ENCODE data around the gene RBM15. TPM values are rescaled to one million over a fixed set of nuclear protein-coding genes. Genes with fewer than 3 reads are reported as not detected.

Gene RBM15
- total and polyA plus RNA-seq, 2 of the 13 experiments (the other 11 are each of a cell fraction or from before 2014, with no cell fraction given), result 13.5 to 36.4 TPM

- TF ChIP-seq, protein P1, sequence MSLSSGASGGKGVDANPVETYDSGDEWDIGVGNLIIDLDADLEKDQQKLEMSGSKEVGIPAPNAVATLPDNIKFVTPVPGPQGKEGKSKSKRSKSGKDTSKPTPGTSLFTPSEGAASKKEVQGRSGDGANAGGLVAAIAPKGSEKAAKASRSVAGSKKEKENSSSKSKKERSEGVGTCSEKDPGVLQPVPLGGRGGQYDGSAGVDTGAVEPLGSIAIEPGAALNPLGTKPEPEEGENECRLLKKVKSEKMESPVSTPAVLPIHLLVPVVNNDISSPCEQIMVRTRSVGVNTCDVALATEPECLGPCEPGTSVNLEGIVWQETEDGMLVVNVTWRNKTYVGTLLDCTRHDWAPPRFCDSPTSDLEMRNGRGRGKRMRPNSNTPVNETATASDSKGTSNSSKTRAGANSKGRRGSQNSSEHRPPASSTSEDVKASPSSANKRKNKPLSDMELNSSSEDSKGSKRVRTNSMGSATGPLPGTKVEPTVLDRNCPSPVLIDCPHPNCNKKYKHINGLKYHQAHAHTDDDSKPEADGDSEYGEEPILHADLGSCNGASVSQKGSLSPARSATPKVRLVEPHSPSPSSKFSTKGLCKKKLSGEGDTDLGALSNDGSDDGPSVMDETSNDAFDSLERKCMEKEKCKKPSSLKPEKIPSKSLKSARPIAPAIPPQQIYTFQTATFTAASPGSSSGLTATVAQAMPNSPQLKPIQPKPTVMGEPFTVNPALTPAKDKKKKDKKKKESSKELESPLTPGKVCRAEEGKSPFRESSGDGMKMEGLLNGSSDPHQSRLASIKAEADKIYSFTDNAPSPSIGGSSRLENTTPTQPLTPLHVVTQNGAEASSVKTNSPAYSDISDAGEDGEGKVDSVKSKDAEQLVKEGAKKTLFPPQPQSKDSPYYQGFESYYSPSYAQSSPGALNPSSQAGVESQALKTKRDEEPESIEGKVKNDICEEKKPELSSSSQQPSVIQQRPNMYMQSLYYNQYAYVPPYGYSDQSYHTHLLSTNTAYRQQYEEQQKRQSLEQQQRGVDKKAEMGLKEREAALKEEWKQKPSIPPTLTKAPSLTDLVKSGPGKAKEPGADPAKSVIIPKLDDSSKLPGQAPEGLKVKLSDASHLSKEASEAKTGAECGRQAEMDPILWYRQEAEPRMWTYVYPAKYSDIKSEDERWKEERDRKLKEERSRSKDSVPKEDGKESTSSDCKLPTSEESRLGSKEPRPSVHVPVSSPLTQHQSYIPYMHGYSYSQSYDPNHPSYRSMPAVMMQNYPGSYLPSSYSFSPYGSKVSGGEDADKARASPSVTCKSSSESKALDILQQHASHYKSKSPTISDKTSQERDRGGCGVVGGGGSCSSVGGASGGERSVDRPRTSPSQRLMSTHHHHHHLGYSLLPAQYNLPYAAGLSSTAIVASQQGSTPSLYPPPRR (CRISPR knock-in tag; IDR thresholded peaks at IDR 0.05; ENCODE audit: borderline replicate concordance), result peak; percentile 58
- no peak for TF ChIP-seq NFE2 (CRISPR knock-in tag; IDR thresholded peaks at IDR 0.05)
- TF ChIP-seq ZNF816 (CRISPR knock-in tag; IDR thresholded peaks at IDR 0.05; ENCODE audit: borderline replicate concordance), result 0 out of 2 replicates have a peak, but pooled peaks have one; percentile 17
- peak; percentile 80 for TF ChIP-seq GATAD1 (CRISPR knock-in tag; IDR thresholded peaks at IDR 0.05)
- peak; percentile 63 for TF ChIP-seq ZFX (CRISPR knock-in tag; IDR thresholded peaks at IDR 0.05; ENCODE audit: low read depth)
- TF ChIP-seq POLR2A (IDR thresholded peaks at IDR 0.05; ENCODE audit: insufficient read depth in 1 of 2, low read depth in 2 of 2, low read length in 2 of 2), result peak; percentile 71 to 77
- no peak; the same call in 1 of the 2 replicates for TF ChIP-seq TSC22D2 (CRISPR knock-in tag; IDR thresholded peaks at IDR 0.05; ENCODE audit: borderline replicate concordance)
- TF ChIP-seq ZMAT3 (CRISPR knock-in tag; conservative IDR thresholded peaks at IDR 0.05), result peak; percentile 94
- TF ChIP-seq ZNF121 (CRISPR knock-in tag; IDR thresholded peaks at IDR 0.05), result peak; percentile 50; the same call in 1 of the 2 replicates
- TF ChIP-seq, protein P2, sequence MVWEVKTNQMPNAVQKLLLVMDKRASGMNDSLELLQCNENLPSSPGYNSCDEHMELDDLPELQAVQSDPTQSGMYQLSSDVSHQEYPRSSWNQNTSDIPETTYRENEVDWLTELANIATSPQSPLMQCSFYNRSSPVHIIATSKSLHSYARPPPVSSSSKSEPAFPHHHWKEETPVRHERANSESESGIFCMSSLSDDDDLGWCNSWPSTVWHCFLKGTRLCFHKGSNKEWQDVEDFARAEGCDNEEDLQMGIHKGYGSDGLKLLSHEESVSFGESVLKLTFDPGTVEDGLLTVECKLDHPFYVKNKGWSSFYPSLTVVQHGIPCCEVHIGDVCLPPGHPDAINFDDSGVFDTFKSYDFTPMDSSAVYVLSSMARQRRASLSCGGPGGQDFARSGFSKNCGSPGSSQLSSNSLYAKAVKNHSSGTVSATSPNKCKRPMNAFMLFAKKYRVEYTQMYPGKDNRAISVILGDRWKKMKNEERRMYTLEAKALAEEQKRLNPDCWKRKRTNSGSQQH (CRISPR knock-in tag; IDR thresholded peaks at IDR 0.05; ENCODE audit: low read depth), result peak; percentile 37; the same call in 1 of the 2 replicates
- TF ChIP-seq ZSCAN25 (CRISPR knock-in tag; IDR thresholded peaks at IDR 0.05), result no peak; the same call in none of the 2 replicates
- 0 out of 2 replicates have a peak, but pooled peaks have one; percentile 89 for TF ChIP-seq FOXO4 (CRISPR knock-in tag; conservative IDR thresholded peaks at IDR 0.05)
- TF ChIP-seq ZBTB33 (CRISPR knock-in tag; IDR thresholded peaks at IDR 0.05), result peak; percentile 6; the same call in 1 of the 2 replicates
- TF ChIP-seq RARA (CRISPR knock-in tag; IDR thresholded peaks at IDR 0.05), result peak; percentile 82
- TF ChIP-seq ZFP37 (CRISPR knock-in tag; IDR thresholded peaks at IDR 0.05; ENCODE audit: borderline replicate concordance), result 0 out of 2 replicates have a peak, but pooled peaks have one; percentile 14
- no peak for TF ChIP-seq ARNT (IDR thresholded peaks at IDR 0.05)
- TF ChIP-seq MIER3 (CRISPR knock-in tag; IDR thresholded peaks at IDR 0.05; ENCODE audit: borderline replicate concordance), result peak; percentile 10; the same call in 1 of the 2 replicates
- TF ChIP-seq, protein P3, sequence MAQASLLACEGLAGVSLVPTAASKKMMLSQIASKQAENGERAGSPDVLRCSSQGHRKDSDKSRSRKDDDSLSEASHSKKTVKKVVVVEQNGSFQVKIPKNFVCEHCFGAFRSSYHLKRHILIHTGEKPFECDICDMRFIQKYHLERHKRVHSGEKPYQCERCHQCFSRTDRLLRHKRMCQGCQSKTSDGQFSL (CRISPR knock-in tag; IDR thresholded peaks at IDR 0.05), result no peak; the same call in 1 of the 2 replicates
- TF ChIP-seq XBP1 (CRISPR knock-in tag; IDR thresholded peaks at IDR 0.05), result peak; percentile 47; the same call in 1 of the 2 replicates
Observed at GRCh38 chr1:110338309-110338885, 780 bp upstream of the RBM15 start (continued).

Measured in HepG2 (cell line).